C4-2B (cell line): ENCODE measurements around the gene CLN5.
"Not testable (repeated sequence)": the region's sequence is repeated elsewhere in the genome, so short reads cannot be mapped to it uniquely, and the experiment has no call there.

Source experiments
- H3K27ac ChIP-seq: fragments of 450-650 bp; 2 replicates; pipeline ENCODE4 v1.5.1; 2017
- CTCF ChIP-seq: fragments of 450-650 bp; conservative IDR thresholded peaks from 2 replicates; pipeline ENCODE4 v1.5.1; 2017; ENCODE audit warnings: mild to moderate bottlenecking
- ZFX ChIP-seq: fragments of 450-650 bp; IDR thresholded peaks from 2 replicates; pipeline ENCODE4 v1.6.1; 2017

The CLN5 gene

GRCh38 chr13:76954538-76954937 is 37.3 kb upstream of the CLN5 start:
- H3K27ac ChIP-seq, result no peak overlapping the region
- no peak for TF ChIP-seq CTCF
- no peak for TF ChIP-seq ZFX

GRCh38 chr13:76955193-76955592 is 36.7 kb upstream of the CLN5 start:
- no peak overlapping the region for H3K27ac ChIP-seq
- TF ChIP-seq ZFX (no peak), CTCF (no peak)

GRCh38 chr13:76955661-76956060 is 36.2 kb upstream of the CLN5 start:
- TF ChIP-seq ZFX, result no peak
- TF ChIP-seq CTCF, result no peak
- H3K27ac ChIP-seq, result no peak overlapping the region

- no peak for TF ChIP-seq CTCF
- no peak for TF ChIP-seq ZFX
- no peak overlapping the region for H3K27ac ChIP-seq
These were observed 32.9 kb upstream of the CLN5 start for GRCh38 chr13:76958841-76959432.

GRCh38 chr13:76959734-76960133 is 32.1 kb upstream of the CLN5 start:
- H3K27ac ChIP-seq, result not testable (repeated sequence)

GRCh38 chr13:76965759-76966421 is 26.0 kb upstream of the CLN5 start:
- TF ChIP-seq ZFX, result no peak
- TF ChIP-seq CTCF, result no peak
- no peak overlapping the region; the same call in 1 of the 2 replicates for H3K27ac ChIP-seq

- no peak overlapping the region for H3K27ac ChIP-seq
- TF ChIP-seq CTCF (no peak), ZFX (no peak)
These were observed 24.9 kb upstream of the CLN5 start for GRCh38 chr13:76967031-76967430.

- no peak overlapping the region for H3K27ac ChIP-seq
- TF ChIP-seq CTCF, result no peak
- TF ChIP-seq ZFX, result no peak
These were observed 23.8 kb upstream of the CLN5 start for GRCh38 chr13:76968041-76968440.
